ENCODE data around the gene PAPPA2.

- TF ChIP-seq, protein P1, sequence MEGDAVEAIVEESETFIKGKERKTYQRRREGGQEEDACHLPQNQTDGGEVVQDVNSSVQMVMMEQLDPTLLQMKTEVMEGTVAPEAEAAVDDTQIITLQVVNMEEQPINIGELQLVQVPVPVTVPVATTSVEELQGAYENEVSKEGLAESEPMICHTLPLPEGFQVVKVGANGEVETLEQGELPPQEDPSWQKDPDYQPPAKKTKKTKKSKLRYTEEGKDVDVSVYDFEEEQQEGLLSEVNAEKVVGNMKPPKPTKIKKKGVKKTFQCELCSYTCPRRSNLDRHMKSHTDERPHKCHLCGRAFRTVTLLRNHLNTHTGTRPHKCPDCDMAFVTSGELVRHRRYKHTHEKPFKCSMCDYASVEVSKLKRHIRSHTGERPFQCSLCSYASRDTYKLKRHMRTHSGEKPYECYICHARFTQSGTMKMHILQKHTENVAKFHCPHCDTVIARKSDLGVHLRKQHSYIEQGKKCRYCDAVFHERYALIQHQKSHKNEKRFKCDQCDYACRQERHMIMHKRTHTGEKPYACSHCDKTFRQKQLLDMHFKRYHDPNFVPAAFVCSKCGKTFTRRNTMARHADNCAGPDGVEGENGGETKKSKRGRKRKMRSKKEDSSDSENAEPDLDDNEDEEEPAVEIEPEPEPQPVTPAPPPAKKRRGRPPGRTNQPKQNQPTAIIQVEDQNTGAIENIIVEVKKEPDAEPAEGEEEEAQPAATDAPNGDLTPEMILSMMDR (conservative IDR thresholded peaks at IDR 0.05; ENCODE audit: low read depth, low read length), result no peak
- TF ChIP-seq EZH2 (IDR thresholded peaks at IDR 0.05; ENCODE audit: borderline replicate concordance, low read depth, low read length, poor library complexity, severe bottlenecking), result no peak
These were observed 304.8 kb downstream of the PAPPA2 start for GRCh38 chr1:176767714-176768136.
